ENCODE measurements around the gene CEP68.

Gene CEP68

GRCh38 chr2:65061146-65061909 lies 5.1 kb downstream of the CEP68 start:
- no peak for DNase-seq

GRCh38 chr2:65061910-65062339 lies 5.7 kb downstream of the CEP68 start:
- DNase-seq: no peak

GRCh38 chr2:65062843-65063825 lies 6.9 kb downstream of the CEP68 start:
- DNase-seq: no peak

GRCh38 chr2:65064728-65065552 lies 8.7 kb downstream of the CEP68 start:
- peak; percentile 72 for DNase-seq

- no peak for DNase-seq
Measured at GRCh38 chr2:65067806-65068553, 11.8 kb downstream of the CEP68 start.

GRCh38 chr2:65069439-65069824 lies 13.2 kb downstream of the CEP68 start:
- no peak for DNase-seq

- DNase-seq: no peak
Measured at GRCh38 chr2:65070172-65070830, 14.1 kb downstream of the CEP68 start.

GRCh38 chr2:65070856-65071255 lies 14.6 kb downstream of the CEP68 start:
- no peak for DNase-seq

- no peak for DNase-seq
Measured at GRCh38 chr2:65071499-65072180, 15.4 kb downstream of the CEP68 start.

- no peak for DNase-seq
Measured at GRCh38 chr2:65072181-65072970, 16.2 kb downstream of the CEP68 start.

GRCh38 chr2:65073879-65074565 lies 17.8 kb downstream of the CEP68 start:
- DNase-seq: no peak

- DNase-seq: no peak
Measured at GRCh38 chr2:65075176-65075575, 19.0 kb downstream of the CEP68 start.

GRCh38 chr2:65075605-65076344 lies 19.6 kb downstream of the CEP68 start:
- DNase-seq: no peak

GRCh38 chr2:65076345-65076710 lies 20.1 kb downstream of the CEP68 start:
- no peak for DNase-seq

GRCh38 chr2:65077898-65078297 lies 21.7 kb downstream of the CEP68 start:
- no peak for DNase-seq

- no peak for DNase-seq
Measured at GRCh38 chr2:65079017-65079416, 22.8 kb downstream of the CEP68 start.

GRCh38 chr2:65081232-65081685 lies 25.0 kb downstream of the CEP68 start:
- DNase-seq: no peak

GRCh38 chr2:65085148-65085547 lies 28.9 kb downstream of the CEP68 start:
- DNase-seq: no peak

- no peak for DNase-seq
Measured at GRCh38 chr2:65092791-65093190, 36.6 kb downstream of the CEP68 start.

All from CD4-positive, alpha-beta T cell treated with Interleukin-17A for 1 hour (primary cell).